ENCODE results near the gene COA6.

- TF ChIP-seq RARB (CRISPR knock-in tag; IDR thresholded peaks at IDR 0.05) = no peak
- TF ChIP-seq BACH2 (CRISPR knock-in tag; IDR thresholded peaks at IDR 0.05; ENCODE audit: borderline replicate concordance) = no peak
- TF ChIP-seq PPARA (CRISPR knock-in tag; IDR thresholded peaks at IDR 0.05; ENCODE audit: borderline replicate concordance) = no peak
- TF ChIP-seq TOX (CRISPR knock-in tag; IDR thresholded peaks at IDR 0.05; ENCODE audit: borderline replicate concordance) = no peak
- TF ChIP-seq OSR1 (CRISPR knock-in tag; IDR thresholded peaks at IDR 0.05) = no peak
- TF ChIP-seq, protein P1, sequence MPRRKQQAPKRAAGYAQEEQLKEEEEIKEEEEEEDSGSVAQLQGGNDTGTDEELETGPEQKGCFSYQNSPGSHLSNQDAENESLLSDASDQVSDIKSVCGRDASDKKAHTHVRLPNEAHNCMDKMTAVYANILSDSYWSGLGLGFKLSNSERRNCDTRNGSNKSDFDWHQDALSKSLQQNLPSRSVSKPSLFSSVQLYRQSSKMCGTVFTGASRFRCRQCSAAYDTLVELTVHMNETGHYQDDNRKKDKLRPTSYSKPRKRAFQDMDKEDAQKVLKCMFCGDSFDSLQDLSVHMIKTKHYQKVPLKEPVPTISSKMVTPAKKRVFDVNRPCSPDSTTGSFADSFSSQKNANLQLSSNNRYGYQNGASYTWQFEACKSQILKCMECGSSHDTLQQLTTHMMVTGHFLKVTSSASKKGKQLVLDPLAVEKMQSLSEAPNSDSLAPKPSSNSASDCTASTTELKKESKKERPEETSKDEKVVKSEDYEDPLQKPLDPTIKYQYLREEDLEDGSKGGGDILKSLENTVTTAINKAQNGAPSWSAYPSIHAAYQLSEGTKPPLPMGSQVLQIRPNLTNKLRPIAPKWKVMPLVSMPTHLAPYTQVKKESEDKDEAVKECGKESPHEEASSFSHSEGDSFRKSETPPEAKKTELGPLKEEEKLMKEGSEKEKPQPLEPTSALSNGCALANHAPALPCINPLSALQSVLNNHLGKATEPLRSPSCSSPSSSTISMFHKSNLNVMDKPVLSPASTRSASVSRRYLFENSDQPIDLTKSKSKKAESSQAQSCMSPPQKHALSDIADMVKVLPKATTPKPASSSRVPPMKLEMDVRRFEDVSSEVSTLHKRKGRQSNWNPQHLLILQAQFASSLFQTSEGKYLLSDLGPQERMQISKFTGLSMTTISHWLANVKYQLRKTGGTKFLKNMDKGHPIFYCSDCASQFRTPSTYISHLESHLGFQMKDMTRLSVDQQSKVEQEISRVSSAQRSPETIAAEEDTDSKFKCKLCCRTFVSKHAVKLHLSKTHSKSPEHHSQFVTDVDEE (CRISPR knock-in tag; IDR thresholded peaks at IDR 0.05) = no peak
- TF ChIP-seq, protein P2, sequence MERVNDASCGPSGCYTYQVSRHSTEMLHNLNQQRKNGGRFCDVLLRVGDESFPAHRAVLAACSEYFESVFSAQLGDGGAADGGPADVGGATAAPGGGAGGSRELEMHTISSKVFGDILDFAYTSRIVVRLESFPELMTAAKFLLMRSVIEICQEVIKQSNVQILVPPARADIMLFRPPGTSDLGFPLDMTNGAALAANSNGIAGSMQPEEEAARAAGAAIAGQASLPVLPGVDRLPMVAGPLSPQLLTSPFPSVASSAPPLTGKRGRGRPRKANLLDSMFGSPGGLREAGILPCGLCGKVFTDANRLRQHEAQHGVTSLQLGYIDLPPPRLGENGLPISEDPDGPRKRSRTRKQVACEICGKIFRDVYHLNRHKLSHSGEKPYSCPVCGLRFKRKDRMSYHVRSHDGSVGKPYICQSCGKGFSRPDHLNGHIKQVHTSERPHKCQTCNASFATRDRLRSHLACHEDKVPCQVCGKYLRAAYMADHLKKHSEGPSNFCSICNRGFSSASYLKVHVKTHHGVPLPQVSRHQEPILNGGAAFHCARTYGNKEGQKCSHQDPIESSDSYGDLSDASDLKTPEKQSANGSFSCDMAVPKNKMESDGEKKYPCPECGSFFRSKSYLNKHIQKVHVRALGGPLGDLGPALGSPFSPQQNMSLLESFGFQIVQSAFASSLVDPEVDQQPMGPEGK (CRISPR knock-in tag; IDR thresholded peaks at IDR 0.05; ENCODE audit: borderline replicate concordance) = no peak
- TF ChIP-seq ZFP3 (CRISPR knock-in tag; IDR thresholded peaks at IDR 0.05) = no peak
These were observed 28.0 kb upstream of the COA6 start for GRCh38 chr1:234345237-234345636.
